ENCODE measurements around the gene RAD52.

The RAD52 gene

GRCh38 chr12:865614-866013, 83.9 kb downstream of the RAD52 start:
- no peak for DNase-seq

- DNase-seq = no peak
Measured at GRCh38 chr12:863285-863684, 86.2 kb downstream of the RAD52 start.

- DNase-seq = no peak
Measured at GRCh38 chr12:862303-862911, 87.1 kb downstream of the RAD52 start.

All from hematopoietic multipotent progenitor cell treated with erythropoietin and hydrocortisone succinate and interleukin-3 and kit ligand, for 4 days (in vitro differentiated cells).